BE2C (cell line): ENCODE data around the gene AGBL4.

ENCODE experiments used
- DNase-seq: peaks from one replicate; pipeline ENCODE4 v3.0.0-alpha.2; 2020
- H3K27me3 ChIP-seq: fragments of 250-450 bp; sonication (Bioruptor Pico); 2 replicates; pipeline ENCODE4 v1.5.1; 2020; ENCODE audit warnings: mild to moderate bottlenecking
- H3K36me3 ChIP-seq: fragments of 250-450 bp; sonication (Bioruptor Pico); 2 replicates; pipeline ENCODE4 v1.5.1; 2020; ENCODE audit warnings: mild to moderate bottlenecking
- H3K4me1 ChIP-seq: fragments of 250-450 bp; sonication (Bioruptor Pico); 2 replicates; pipeline ENCODE4 v1.5.1; 2020
- H3K4me3 ChIP-seq: 2 replicates; pipeline ENCODE4 v1.5.1; 2011; ENCODE audit warnings: low read depth, low read length
- H3K9me3 ChIP-seq: fragments of 250-450 bp; sonication (Bioruptor Pico); 2 replicates; pipeline ENCODE4 v1.5.1; 2020
- TF ChIP-seq, protein P1 (sequence below): IDR thresholded peaks from 2 replicates; pipeline ENCODE4 v1.5.1; 2012; ENCODE audit warnings: mild to moderate bottlenecking, low read depth, low read length

AGBL4 gene

DNA sequence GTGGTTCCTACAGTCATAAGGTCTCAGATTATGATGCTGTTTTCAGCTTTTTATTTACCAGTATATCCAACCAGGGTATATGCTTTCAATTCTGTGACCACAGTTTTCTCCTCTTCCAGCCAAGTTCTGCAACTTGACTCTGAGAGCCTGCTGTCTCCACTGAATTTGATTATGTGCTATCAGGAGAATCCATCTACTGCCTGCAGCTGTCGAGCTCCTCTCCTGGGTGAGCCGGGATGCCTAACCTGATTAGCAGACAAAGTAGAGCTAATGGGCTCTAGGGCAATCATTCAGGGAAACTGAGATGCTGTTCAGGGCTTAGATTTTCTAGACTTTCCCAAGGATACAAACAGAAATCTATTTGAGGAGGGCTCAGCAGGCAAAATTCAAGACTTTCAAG, 975.6 kb downstream of the AGBL4 start:
- no peaks in the 10 kb centered on the region for H3K27me3 ChIP-seq
- H3K4me3 ChIP-seq: no peak overlapping the region; the same call in 1 of the 2 replicates
- H3K36me3 ChIP-seq: no peaks in the 10 kb centered on the region
- DNase-seq: peak; percentile 80
- peaks cover 58% of the 10 kb centered on the region for H3K4me1 ChIP-seq
- H3K9me3 ChIP-seq: no peaks in the 10 kb centered on the region
- TF ChIP-seq, protein P1, sequence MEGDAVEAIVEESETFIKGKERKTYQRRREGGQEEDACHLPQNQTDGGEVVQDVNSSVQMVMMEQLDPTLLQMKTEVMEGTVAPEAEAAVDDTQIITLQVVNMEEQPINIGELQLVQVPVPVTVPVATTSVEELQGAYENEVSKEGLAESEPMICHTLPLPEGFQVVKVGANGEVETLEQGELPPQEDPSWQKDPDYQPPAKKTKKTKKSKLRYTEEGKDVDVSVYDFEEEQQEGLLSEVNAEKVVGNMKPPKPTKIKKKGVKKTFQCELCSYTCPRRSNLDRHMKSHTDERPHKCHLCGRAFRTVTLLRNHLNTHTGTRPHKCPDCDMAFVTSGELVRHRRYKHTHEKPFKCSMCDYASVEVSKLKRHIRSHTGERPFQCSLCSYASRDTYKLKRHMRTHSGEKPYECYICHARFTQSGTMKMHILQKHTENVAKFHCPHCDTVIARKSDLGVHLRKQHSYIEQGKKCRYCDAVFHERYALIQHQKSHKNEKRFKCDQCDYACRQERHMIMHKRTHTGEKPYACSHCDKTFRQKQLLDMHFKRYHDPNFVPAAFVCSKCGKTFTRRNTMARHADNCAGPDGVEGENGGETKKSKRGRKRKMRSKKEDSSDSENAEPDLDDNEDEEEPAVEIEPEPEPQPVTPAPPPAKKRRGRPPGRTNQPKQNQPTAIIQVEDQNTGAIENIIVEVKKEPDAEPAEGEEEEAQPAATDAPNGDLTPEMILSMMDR: no peak

DNA sequence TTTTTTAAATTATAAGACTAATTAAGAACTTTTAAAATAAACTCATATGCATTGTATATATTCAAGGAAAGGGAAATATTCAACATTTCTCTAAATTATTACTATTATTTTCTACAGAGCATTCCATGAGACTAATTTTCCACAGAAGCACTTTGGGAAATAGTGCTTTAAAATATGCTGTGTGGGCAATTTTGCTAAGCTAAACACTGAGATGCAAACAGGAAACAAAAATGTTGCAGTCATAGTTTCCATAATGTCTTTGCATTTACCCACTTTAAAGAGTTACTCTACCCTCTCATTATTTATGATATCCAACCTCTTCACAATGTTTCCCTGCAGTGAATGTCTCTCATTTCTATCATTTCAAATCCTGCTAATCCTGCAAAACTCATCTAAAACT, 977.4 kb downstream of the AGBL4 start:
- Histone ChIP-seq H3K4me3 (no peak overlapping the region), H3K9me3 (no peaks in the 10 kb centered on the region), H3K27me3 (no peaks in the 10 kb centered on the region), H3K36me3 (no peaks in the 10 kb centered on the region), H3K4me1 (peaks cover 48% of the 10 kb centered on the region)
- DNase-seq: no peak
- TF ChIP-seq, protein P1: no peak

DNA sequence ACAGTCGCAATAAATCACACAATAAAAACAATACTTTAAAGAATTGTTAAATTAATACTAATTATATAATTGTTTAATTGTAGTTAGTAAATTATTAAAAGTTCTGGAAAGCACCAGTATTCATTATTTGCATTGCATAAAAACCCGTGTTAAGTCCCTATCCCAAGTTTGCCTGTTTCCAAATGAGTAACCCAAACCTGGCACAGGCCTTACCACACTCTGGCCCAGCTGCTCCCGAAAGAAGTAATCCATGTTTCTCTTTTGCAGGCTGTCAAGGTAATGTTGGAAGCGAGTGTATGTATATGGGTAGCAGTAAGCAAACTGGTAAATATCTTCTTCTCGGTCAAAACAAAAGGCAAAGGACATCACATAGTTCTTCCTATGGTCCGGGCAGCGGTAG, 978.4 kb downstream of the AGBL4 start:
- peaks cover 38% of the 10 kb centered on the region for H3K4me1 ChIP-seq
- H3K27me3 ChIP-seq: no peaks in the 10 kb centered on the region
- H3K4me3 ChIP-seq: no peak overlapping the region
- H3K9me3 ChIP-seq: no peaks in the 10 kb centered on the region
- H3K36me3 ChIP-seq: no peaks in the 10 kb centered on the region
- TF ChIP-seq, protein P1: no peak
- no peak for DNase-seq

DNA sequence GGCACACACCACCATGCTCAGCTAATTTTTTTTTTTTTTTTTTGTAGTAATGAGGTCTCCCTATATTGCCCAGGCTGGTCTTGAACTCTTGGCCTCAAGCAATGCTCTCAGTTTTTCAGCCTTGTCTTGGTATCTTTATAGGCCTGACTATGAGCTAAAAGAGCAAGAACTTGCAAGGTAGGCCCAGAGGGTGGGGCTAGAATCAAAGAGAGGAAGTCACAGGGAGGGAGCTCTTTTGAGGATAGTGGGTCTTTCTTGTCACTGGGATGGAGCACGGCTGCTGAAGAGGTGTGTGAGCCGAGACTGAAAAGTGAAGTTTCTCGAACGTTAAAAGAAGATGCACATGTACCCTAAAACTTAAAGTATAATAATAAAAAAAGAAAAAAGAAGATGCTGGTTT, 987.1 kb downstream of the AGBL4 start:
- Histone ChIP-seq H3K4me1 (no peaks in the 10 kb centered on the region), H3K27me3 (no peaks in the 10 kb centered on the region), H3K9me3 (no peaks in the 10 kb centered on the region), H3K36me3 (no peaks in the 10 kb centered on the region), H3K4me3 (no peak overlapping the region)
- TF ChIP-seq, protein P1: peak; percentile 21; the same call in 1 of the 2 replicates
- DNase-seq: no peak

DNA sequence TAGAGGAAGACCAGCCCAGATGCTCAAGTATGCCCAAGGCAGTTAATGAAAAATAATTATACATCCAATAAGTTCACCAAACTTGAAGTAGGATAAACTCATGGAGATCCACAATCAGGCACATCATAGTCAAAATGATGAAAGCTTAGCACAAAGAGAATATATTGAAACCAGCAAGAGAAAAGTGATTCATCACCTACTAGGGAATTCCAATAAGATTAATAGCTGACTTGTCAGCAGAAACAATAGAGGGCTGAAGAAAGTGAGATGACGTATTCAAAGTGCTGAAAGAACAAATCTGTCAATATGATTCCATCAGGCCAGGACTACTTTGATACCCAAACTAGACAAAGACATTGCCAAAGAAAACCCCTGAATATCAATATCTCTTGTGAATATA, 995.4 kb downstream of the AGBL4 start:
- Histone ChIP-seq H3K4me3 (no peak overlapping the region), H3K9me3 (no peaks in the 10 kb centered on the region), H3K4me1 (no peaks in the 10 kb centered on the region), H3K36me3 (no peaks in the 10 kb centered on the region), H3K27me3 (no peaks in the 10 kb centered on the region)
- TF ChIP-seq, protein P1: no peak
- no peak for DNase-seq

DNA sequence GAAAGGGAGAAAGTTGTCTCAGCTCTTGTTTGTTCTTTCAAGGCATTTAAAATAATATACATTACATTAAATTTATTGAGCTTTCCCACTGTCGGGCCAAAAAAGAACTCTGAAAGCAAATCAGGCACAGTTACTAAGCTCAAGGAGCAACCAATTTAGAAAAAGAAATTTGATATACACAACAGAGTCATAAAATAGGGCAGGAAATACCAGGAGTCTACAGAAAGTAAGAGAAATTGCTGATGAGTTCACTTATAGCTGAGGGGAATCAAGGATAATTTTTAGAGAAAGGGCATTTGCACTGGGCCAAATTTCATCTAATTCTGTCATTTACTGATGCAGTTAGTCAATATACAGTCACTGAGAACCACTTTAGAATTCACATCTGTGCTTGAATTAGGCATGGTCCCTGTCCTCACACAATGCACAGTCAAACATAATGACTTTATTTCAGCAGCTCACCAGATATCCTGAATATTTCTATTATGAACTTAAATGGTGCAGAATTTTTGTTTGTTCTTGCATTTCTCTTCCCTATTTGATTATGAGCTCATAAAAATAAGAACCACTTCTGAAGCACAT, 997.4 kb downstream of the AGBL4 start:
- Histone ChIP-seq H3K4me1 (no peaks in the 10 kb centered on the region), H3K36me3 (no peaks in the 10 kb centered on the region), H3K9me3 (no peaks in the 10 kb centered on the region), H3K27me3 (no peaks in the 10 kb centered on the region), H3K4me3 (no peak overlapping the region)
- TF ChIP-seq, protein P1: no peak
- no peak for DNase-seq
